Renal cortex interstitium (tissue), 11 donors: ENCODE data around the gene NR1I3. TPM values are rescaled to one million over a fixed set of nuclear protein-coding genes. Genes with fewer than 3 reads are reported as not detected.

Source experiments
- DNase-seq, 11 donors: peaks; one replicate each; pipeline ENCODE4 v3.0.0-alpha.2; 2013; ENCODE audit warnings: low read depth in 9 of 11, low spot score in 4 of 11; ENCODE audit errors: extremely low read depth in 1 of 11
- polyA plus RNA-seq, 3 donors: library from polyadenylated mRNA; unstranded; fragments of 120-200 nt; gene quantifications; one replicate each; pipeline ENCODE4 v1.2.1, GENCODE V29; 2013; ENCODE audit not compliant: insufficient read length in 3 of 3

Gene NR1I3
- polyA plus RNA-seq, 3 donors: 3.1 to 3.7 (median 3.4) TPM

GRCh38 chr1:161185282-161185682, 52.7 kb downstream of the NR1I3 start:
- peak in 1 of 11 donors; percentile 51 for DNase-seq

GRCh38 chr1:161182214-161182613, 55.8 kb downstream of the NR1I3 start:
- DNase-seq: no peak

GRCh38 chr1:161180639-161181038, 57.4 kb downstream of the NR1I3 start:
- no peak for DNase-seq

- no peak for DNase-seq
Observed at GRCh38 chr1:161179698-161180097, 58.3 kb downstream of the NR1I3 start.

Other genes with a start within 250 kb of the NR1I3 start
- gene F11R, start 217.1 kb downstream of the NR1I3 start, polyA plus RNA-seq: 10 to 100 TPM; 73.1 to 94.2 (median 82.1) TPM
- gene TSTD1, start 199.2 kb downstream of the NR1I3 start, polyA plus RNA-seq: 10 to 100 TPM; 49.4 to 76.5 (median 63.5) TPM
- 10 to 100 TPM; 49.7 to 62.5 (median 59.8) TPM for gene USF1, start 192.2 kb downstream of the NR1I3 start, polyA plus RNA-seq
- gene ARHGAP30, start 168.3 kb downstream of the NR1I3 start, polyA plus RNA-seq: 1 to 10 TPM; 2.1 to 2.5 (median 2.2) TPM
- 1 to 10 TPM; 2.2 to 4.0 (median 3.5) TPM for gene NECTIN4, start 148.6 kb downstream of the NR1I3 start, polyA plus RNA-seq
- gene KLHDC9, start 139.8 kb downstream of the NR1I3 start, polyA plus RNA-seq: 10 to 100 TPM; 15.7 to 19.3 (median 17.6) TPM
- 10 to 100 TPM; 70.5 to 94.2 (median 71.9) TPM for gene PFDN2, start 120.2 kb downstream of the NR1I3 start, polyA plus RNA-seq
- 10 to 100 TPM; 49.0 to 58.8 (median 51.5) TPM for gene NIT1, start 120.1 kb downstream of the NR1I3 start, polyA plus RNA-seq
- 10 to 100 TPM; 47.6 to 57.0 (median 55.1) TPM for gene DEDD, start 105.5 kb downstream of the NR1I3 start, polyA plus RNA-seq
- gene UFC1, start 84.2 kb downstream of the NR1I3 start, polyA plus RNA-seq: 100 to 1,000 TPM; 135 to 161 (median 156) TPM
- 10 to 100 TPM; 48.0 to 49.6 (median 48.2) TPM for gene USP21, start 78.7 kb downstream of the NR1I3 start, polyA plus RNA-seq
- 10 to 100 TPM; 31.0 to 61.5 (median 38.3) TPM for gene PPOX, start 71.8 kb downstream of the NR1I3 start, polyA plus RNA-seq
- 10 to 100 TPM; 36.6 to 39.5 (median 38.8) TPM for gene B4GALT3, start 60.7 kb downstream of the NR1I3 start, polyA plus RNA-seq
- 1 to 10 TPM in 1 of 3 donors, under 1 TPM in 2; 0.60 to 1.1 (median 0.78) TPM for gene ADAMTS4, start 39.1 kb downstream of the NR1I3 start, polyA plus RNA-seq
- 100 to 1,000 TPM; 200 to 212 (median 200) TPM for gene NDUFS2, start 35.8 kb downstream of the NR1I3 start, polyA plus RNA-seq
- gene FCER1G, start 22.9 kb downstream of the NR1I3 start, polyA plus RNA-seq: 10 to 100 TPM; 12.3 to 14.8 (median 13.6) TPM
- gene APOA2, start 14.6 kb downstream of the NR1I3 start, polyA plus RNA-seq: 1 to 10 TPM in 1 of 3 donors, under 1 TPM in 1, not detected in 1; 0.59 to 4.6 TPM
- gene TOMM40L, start 12.1 kb downstream of the NR1I3 start, polyA plus RNA-seq: 10 to 100 TPM; 13.5 to 15.4 (median 14.6) TPM
- 1 to 10 TPM; 1.0 to 1.7 (median 1.0) TPM for gene PCP4L1, start 20.5 kb upstream of the NR1I3 start, polyA plus RNA-seq
- 1 to 10 TPM; 2.2 to 5.1 (median 3.8) TPM for gene MPZ, start 71.8 kb upstream of the NR1I3 start, polyA plus RNA-seq
- 100 to 1,000 TPM; 257 to 303 (median 265) TPM for gene SDHC, start 76.2 kb upstream of the NR1I3 start, polyA plus RNA-seq
- gene CFAP126, start 129.7 kb upstream of the NR1I3 start, polyA plus RNA-seq: 10 to 100 TPM; 11.2 to 15.2 (median 11.6) TPM